K562 (cell line): ENCODE results near the gene LLCFC1. TPM values are rescaled to one million over a fixed set of nuclear protein-coding genes. Genes with fewer than 3 reads are reported as not detected.

Experiments used
- ATAC-seq: fragments of 200-7000 bp; cut with Tn5 transposase; 3 replicates; pipeline ENCODE4 v1.9.1; 2020; ENCODE audit warnings: moderate library complexity
- BruUV-seq: library from RNA; stranded (reverse); fragments of 400-500 nt; replicated peaks from 2 replicates; lab custom pipeline; 2021; lab: Mats Ljungman, UMichigan
- CTCF ChIA-PET: fragments of 300-600 bp; formaldehyde crosslinking; extraction: SDS; loops from one replicate; lab custom pipeline; 2021; ENCODE audit warnings: low intra/inter-chr PET ratio; lab: Yijun Ruan, JAX
- POLR2A ChIA-PET: fragments of 300-600, 350-650 bp; sonication (Branson Sonifier 250); formaldehyde crosslinking; extraction: SDS; loops from one replicate; lab custom pipeline; 2021; ENCODE audit warnings: antibody characterized with exemption, inconsistent platforms; lab: Yijun Ruan, JAX
- DNase-seq, 4 experiments: peaks; one replicate each; pipeline versions ENCODE4 v3.0.0 to v3.0.0-alpha.2; 2011 to 2018; ENCODE audit warnings: low spot score in 3 of 4, mixed read lengths in 3 of 4; ENCODE audit errors: extremely low read depth in 1 of 4
- FAIRE-seq: peaks from 2 replicates; lab custom pipeline; 2011; peaks lifted over from hg19 to GRCh38; lab: Jason Lieb, UNC
- H2AFZ ChIP-seq: 2 replicates; pipeline ENCODE4 v1.6.0; 2011; ENCODE audit warnings: low read depth, low read length, control low read depth, inconsistent platforms
- H3K27ac ChIP-seq: fragments of 200-600 bp; 3 replicates; pipeline ENCODE4 v1.8.0; 2011; ENCODE audit warnings: low read depth, mild to moderate bottlenecking, control low read depth, inconsistent platforms, low read length, moderate library complexity, mixed read lengths; ENCODE audit errors: extremely low read depth
- H3K27me3 ChIP-seq, 2 experiments: fragments of 300-600 bp in 1 of 2; 2 replicates in 1 of 2; 3 replicates in 1 of 2; pipeline versions ENCODE4 v1.6.0 to v1.8.0; 2011; ENCODE audit warnings: inconsistent platforms in 2 of 2, low read length in 2 of 2, mild to moderate bottlenecking in 1 of 2, mixed read lengths in 1 of 2, moderate library complexity in 1 of 2; ENCODE audit not compliant: control insufficient read depth in 2 of 2, insufficient read depth in 2 of 2
- H3K36me3 ChIP-seq: fragments of 300-600 bp; 3 replicates; pipeline ENCODE4 v1.8.0; 2011; ENCODE audit warnings: mild to moderate bottlenecking, low read length, inconsistent platforms; ENCODE audit not compliant: control insufficient read depth, insufficient read depth
- H3K4me1 ChIP-seq, 2 experiments: fragments of 200-600 bp in 1 of 2; replicated peaks in 1 of 2; 2 replicates in 1 of 2; 3 replicates in 1 of 2; pipeline versions ENCODE4 v1.5.1 to v1.8.0; 2011; ENCODE audit warnings: inconsistent platforms in 2 of 2, low read length in 2 of 2, mild to moderate bottlenecking in 1 of 2, mixed read lengths in 1 of 2, moderate library complexity in 1 of 2; ENCODE audit not compliant: control insufficient read depth in 2 of 2, insufficient read depth in 2 of 2
- H3K4me2 ChIP-seq: 2 replicates; pipeline ENCODE4 v1.6.1; 2011; ENCODE audit warnings: low read length, control low read depth, inconsistent platforms, mixed read lengths; ENCODE audit not compliant: insufficient read depth
- H3K4me3 ChIP-seq: fragments of 200-600 bp; sonication (generic), shearing (Covaris generic); 2 replicates; pipeline ENCODE4 v1.5.1; 2016; ENCODE audit warnings: control low read depth, inconsistent platforms
- H3K79me2 ChIP-seq: fragments of 200-600 bp; 3 replicates; pipeline ENCODE4 v1.8.0; 2011; ENCODE audit warnings: low read length, inconsistent platforms; ENCODE audit not compliant: control insufficient read depth, insufficient read depth
- H3K9ac ChIP-seq, 2 experiments: 2 replicates each; pipeline versions ENCODE4 v1.6.0 to v1.6.1; 2011; ENCODE audit warnings: low read depth in 2 of 2, low read length in 2 of 2, control low read depth in 1 of 2, inconsistent platforms in 1 of 2, mild to moderate bottlenecking in 1 of 2, mixed read lengths in 1 of 2; ENCODE audit not compliant: insufficient read depth in 1 of 2
- H3K9me1 ChIP-seq: one replicate; pipeline ENCODE4 v1.6.0; 2011; ENCODE audit warnings: inconsistent platforms, mild to moderate bottlenecking, low read length, moderate library complexity; ENCODE audit not compliant: control insufficient read depth, insufficient read depth
- H3K9me3 ChIP-seq: replicated peaks from 2 replicates; pipeline ENCODE4 v1.5.1; 2011; ENCODE audit warnings: low read depth, low read length, inconsistent platforms; ENCODE audit not compliant: control insufficient read depth, insufficient read depth
- H4K20me1 ChIP-seq: replicated peaks from 2 replicates; pipeline ENCODE4 v1.6.1; 2011; ENCODE audit warnings: low read length, inconsistent platforms, mixed read lengths; ENCODE audit not compliant: control insufficient read depth, insufficient read depth
- FOS ChIP-seq: IDR thresholded peaks from 3 replicates; pipeline ENCODE4 v1.6.1; 2011; ENCODE audit not compliant: insufficient read length; ENCODE audit errors: extremely low read depth
- FOXA3 ChIP-seq, 2 experiments: fragments of 450-650 bp in 1 of 2; sonication (generic) in 1 of 2; formaldehyde crosslinking; IDR thresholded peaks in 1 of 2; conservative IDR thresholded peaks in 1 of 2; 2 replicates each; pipeline versions ENCODE4 v1.4.0 to v1.8.0; 2020 to 2022; ENCODE audit warnings: mild to moderate bottlenecking in 2 of 2, missing genetic modification reagents in 1 of 2
- HDAC1 ChIP-seq, 2 experiments: fragments of 450-650 bp; IDR thresholded peaks; 2 replicates each; pipeline ENCODE4 v1.6.1; 2016 to 2017; ENCODE audit warnings: inconsistent platforms in 1 of 2, mild to moderate bottlenecking in 1 of 2, moderate library complexity in 1 of 2
- HDAC2 ChIP-seq: fragments of 450-650 bp; IDR thresholded peaks from 2 replicates; pipeline ENCODE4 v1.6.1; 2016; ENCODE audit warnings: mild to moderate bottlenecking
- IRF9 ChIP-seq: fragments of 450-650 bp; IDR thresholded peaks from 2 replicates; pipeline ENCODE4 v1.6.1; 2016; ENCODE audit warnings: missing biosample characterization, missing genetic modification characterization
- MXI1 ChIP-seq: IDR thresholded peaks from 2 replicates; pipeline ENCODE4 v1.6.1; 2011; ENCODE audit warnings: low read depth, mild to moderate bottlenecking, improper control_type of control experiment, low read length
- NELFE ChIP-seq: IDR thresholded peaks from 2 replicates; pipeline ENCODE4 v1.6.1; 2011; ENCODE audit warnings: mild to moderate bottlenecking; ENCODE audit not compliant: insufficient read depth, insufficient read length
- USF2 ChIP-seq: sonication (generic); formaldehyde crosslinking; IDR thresholded peaks from 2 replicates; pipeline ENCODE4 v1.5.0; 2020; ENCODE audit warnings: missing genetic modification reagents
- WGBS: fragments of 100-300 bp; shearing (Covaris generic); methylation state at CpG from one replicate; pipeline ENCODE4 v1.1.6; 2016; ENCODE audit warnings: low coverage, mixed read lengths; ENCODE audit not compliant: insufficient coverage; ENCODE audit errors: missing lambda C conversion rate; 5-methylcytosine and 5-hydroxymethylcytosine counted together
- in situ Hi-C: fragments of 300-500 bp; cut with MboI; formaldehyde crosslinking; loops from 4 replicates; pipeline ENCODE4 v1.15.0; 2018; ENCODE audit warnings: inconsistent platforms, mixed read lengths
- intact Hi-C: fragments of 100-400 bp; cut with micrococcal nuclease; formaldehyde crosslinking; loops from 2 replicates; pipeline ENCODE4 v1.14.2; 2022
- polyA plus RNA-seq, 8 experiments: library from polyadenylated mRNA; depleted of rRNA in 4 of 8; stranded (reverse) in 5 of 8; unstranded in 3 of 8; fragments of >200 nt; fragmentation: Nextera tagmentation in 2 of 8; fragmentation: Illumina TruSeq in 1 of 8; extraction: Ambion mirVana in 2 of 8; extraction: Trizol in 1 of 8; gene quantifications; 2 replicates each; pipeline versions ENCODE4 v1.2.1 to v1.2.3, GENCODE V29; 2011 to 2014; ENCODE audit warnings: inconsistent platforms in 1 of 8, missing spikeins in 1 of 8
- total RNA-seq, 7 experiments: library from RNA; depleted of rRNA in 6 of 7; stranded (reverse); fragments of >200 nt in 6 of 7; fragmentation: Illumina TruSeq in 2 of 7; extraction: Trizol in 2 of 7; gene quantifications; 2 replicates each; pipeline versions ENCODE4 v1.2.1 to v1.2.3, GENCODE V29; 2011 to 2021; ENCODE audit warnings: low replicate concordance in 1 of 7

The LLCFC1 gene
- total and polyA plus RNA-seq, 9 of the 15 experiments (the other 6 are each of a cell fraction or from before 2014, with no cell fraction given): not detected

- FAIRE-seq: no peak
- no peak for DNase-seq
- Histone ChIP-seq H3K9ac (peak overlapping the region in 1 of 2 experiments; percentile 69; a peak in 2 of 4 replicates), H3K9me3 (no peaks in the 10 kb centered on the region), H2AFZ (no peak overlapping the region), H3K4me3 (no peak overlapping the region), H3K36me3 (peaks cover 28% of the 10 kb centered on the region), H3K4me1 (peaks cover 0 to 6% of the 10 kb centered on the region in 2 experiments; a peak in 2 of 5 replicates), H3K27ac (no peak overlapping the region)
- no TSS peak for BruUV-seq
- intact Hi-C loops: no loop called here
- 68% methylated on average over 10 of the region's 10 CpGs for WGBS
- POLR2A ChIA-PET: interaction anchor here (0.7 to 2.1 kb wide), 2 partner anchors 20 to 77 kb away, joined by 3 to 8 read pairs; no protein-coding TSS in a partner anchor
- no peak for TF ChIP-seq IRF9 (tag)
- no peak for TF ChIP-seq HDAC2
- no peak for TF ChIP-seq HDAC1 (IDR thresholded peaks at IDR 0.05)
- TF ChIP-seq MXI1: no peak
- TF ChIP-seq USF2 (CRISPR knock-in tag): no peak
- TF ChIP-seq FOS: no peak
- TF ChIP-seq FOXA3 (CRISPR knock-in tag; conservative IDR thresholded peaks at IDR 0.05 in 1 of 2, IDR thresholded peaks at IDR 0.05 in 1 of 2): no peak
- no peak for TF ChIP-seq NELFE
- TF ChIP-seq, all 486 proteins: peak for 0
- no peak overlapping the region for H3K4me2 ChIP-seq
- in situ Hi-C loops: no loop called here
- peaks cover 4% of the 10 kb centered on the region for H3K9me1 ChIP-seq
- CTCF ChIA-PET: no interaction called here
- no peaks in the 10 kb centered on the region for H3K27me3 ChIP-seq
- H3K79me2 ChIP-seq: no peaks in the 10 kb centered on the region
- no peaks in the 10 kb centered on the region; the same call in 1 of the 2 replicates for H4K20me1 ChIP-seq
- ATAC-seq: no peak
Measured at GRCh38 chr7:142940966-142941535, 1.8 kb downstream of the LLCFC1 start.
